Uterus (tissue), 4 donors: ENCODE measurements around the gene C1orf198. TPM values are rescaled to one million over a fixed set of nuclear protein-coding genes. Genes with fewer than 3 reads are reported as not detected.

Source experiments
- DNase-seq, 2 donors: peaks; one replicate each; pipeline ENCODE4 v3.0.0-alpha.2; 2019 to 2020
- H3K27ac ChIP-seq, 2 donors: fragments of 200-600 bp; sonication (generic); 1 replicate in 1 of 2; 2 replicates in 1 of 2; pipeline ENCODE4 v1.5.1; 2016 to 2018
- H3K27me3 ChIP-seq, 2 donors: fragments of 200-600 bp; sonication (generic); one replicate each; pipeline ENCODE4 v1.5.1; 2018 to 2019; ENCODE audit warnings: control low read depth in 1 of 2
- H3K36me3 ChIP-seq, 2 donors: fragments of 200-600 bp; sonication (generic); one replicate each; pipeline ENCODE4 v1.5.1; 2019; ENCODE audit warnings: control low read depth in 1 of 2
- H3K4me1 ChIP-seq, 2 donors: fragments of 200-600 bp; sonication (generic); one replicate each; pipeline ENCODE4 v1.5.1; 2018 to 2019; ENCODE audit warnings: control low read depth in 1 of 2
- H3K4me3 ChIP-seq, 2 donors: fragments of 200-600 bp; sonication (generic); 1 replicate in 1 of 2; 2 replicates in 1 of 2; pipeline ENCODE4 v1.5.1; 2018 to 2019; ENCODE audit warnings: mild to moderate bottlenecking in 1 of 2
- H3K9me3 ChIP-seq, 2 donors: fragments of 200-600 bp; sonication (generic); one replicate each; pipeline ENCODE4 v1.5.1; 2019; ENCODE audit warnings: control low read depth in 1 of 2
- POLR2A ChIP-seq, 2 donors: fragments of 450-650 bp; IDR thresholded peaks; one replicate each; pipeline ENCODE4 v1.6.1; 2016; ENCODE audit warnings: antibody characterized with exemption in 2 of 2, mild to moderate bottlenecking in 1 of 2, moderate library complexity in 1 of 2
- intact Hi-C: fragments of 100-400 bp; cut with DNase I; formaldehyde crosslinking; loops from one replicate; pipeline ENCODE4 v1.15.1; 2023; ENCODE audit warnings: low total_unique reads
- total RNA-seq, 4 donors: library from RNA; depleted of rRNA in 3 of 4; stranded (reverse); fragments of >200 nt in 3 of 4; gene quantifications; one replicate each; pipeline versions ENCODE4 v1.1.0 to v1.2.4, GENCODE V29; 2014 to 2023
- TF ChIP-seq, protein P1 (sequence below), 4 experiments: fragments of 200-600 bp in 2 of 4; fragments of 450-650 bp in 2 of 4; sonication (generic) in 2 of 4; IDR thresholded peaks; one replicate each; pipeline ENCODE4 v1.5.1; 2016 to 2019; ENCODE audit warnings: antibody characterized with exemption in 4 of 4, mild to moderate bottlenecking in 2 of 4, moderate library complexity in 1 of 4
- donor health status: DM: yes; HTN: yes; CAD: no.

C1orf198 gene
- total RNA-seq, 4 donors from 2014 or later = 41.0 to 80.0 (median 60.8) TPM

DNA sequence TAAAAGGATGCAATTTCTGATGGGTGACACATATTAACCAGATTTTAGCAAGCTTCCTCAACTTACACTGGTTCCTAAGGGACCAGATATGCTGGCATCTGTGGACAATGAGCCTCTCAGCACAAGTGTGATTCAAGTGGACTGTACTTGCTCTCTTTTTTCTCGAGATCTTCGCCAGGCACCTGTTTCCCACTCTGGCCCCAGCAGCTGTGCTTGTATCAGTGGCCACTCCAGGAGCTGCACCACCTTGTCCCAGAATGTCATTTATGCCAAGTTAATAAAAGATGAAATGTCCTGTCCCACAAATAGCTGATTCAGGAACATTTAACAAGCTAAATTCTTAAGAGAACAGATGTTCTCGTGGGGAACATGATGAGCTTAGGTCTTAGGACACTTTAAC, 14.6 kb downstream of the C1orf198 start:
- TF ChIP-seq, protein P1, sequence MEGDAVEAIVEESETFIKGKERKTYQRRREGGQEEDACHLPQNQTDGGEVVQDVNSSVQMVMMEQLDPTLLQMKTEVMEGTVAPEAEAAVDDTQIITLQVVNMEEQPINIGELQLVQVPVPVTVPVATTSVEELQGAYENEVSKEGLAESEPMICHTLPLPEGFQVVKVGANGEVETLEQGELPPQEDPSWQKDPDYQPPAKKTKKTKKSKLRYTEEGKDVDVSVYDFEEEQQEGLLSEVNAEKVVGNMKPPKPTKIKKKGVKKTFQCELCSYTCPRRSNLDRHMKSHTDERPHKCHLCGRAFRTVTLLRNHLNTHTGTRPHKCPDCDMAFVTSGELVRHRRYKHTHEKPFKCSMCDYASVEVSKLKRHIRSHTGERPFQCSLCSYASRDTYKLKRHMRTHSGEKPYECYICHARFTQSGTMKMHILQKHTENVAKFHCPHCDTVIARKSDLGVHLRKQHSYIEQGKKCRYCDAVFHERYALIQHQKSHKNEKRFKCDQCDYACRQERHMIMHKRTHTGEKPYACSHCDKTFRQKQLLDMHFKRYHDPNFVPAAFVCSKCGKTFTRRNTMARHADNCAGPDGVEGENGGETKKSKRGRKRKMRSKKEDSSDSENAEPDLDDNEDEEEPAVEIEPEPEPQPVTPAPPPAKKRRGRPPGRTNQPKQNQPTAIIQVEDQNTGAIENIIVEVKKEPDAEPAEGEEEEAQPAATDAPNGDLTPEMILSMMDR (IDR thresholded peaks at IDR 0.05) = no peak
- no peak for TF ChIP-seq POLR2A (IDR thresholded peaks at IDR 0.05)
- H3K4me3 ChIP-seq = no peak overlapping the region
- no peak overlapping the region for H3K27ac ChIP-seq
- no peak for DNase-seq
- H3K36me3 ChIP-seq = no peaks in the 10 kb centered on the region
- no peaks in the 10 kb centered on the region for H3K27me3 ChIP-seq
- intact Hi-C loops = no loop called here
- no peaks in the 10 kb centered on the region for H3K9me3 ChIP-seq
- peaks cover 5 to 27% of the 10 kb centered on the region in 2 donors for H3K4me1 ChIP-seq

DNA sequence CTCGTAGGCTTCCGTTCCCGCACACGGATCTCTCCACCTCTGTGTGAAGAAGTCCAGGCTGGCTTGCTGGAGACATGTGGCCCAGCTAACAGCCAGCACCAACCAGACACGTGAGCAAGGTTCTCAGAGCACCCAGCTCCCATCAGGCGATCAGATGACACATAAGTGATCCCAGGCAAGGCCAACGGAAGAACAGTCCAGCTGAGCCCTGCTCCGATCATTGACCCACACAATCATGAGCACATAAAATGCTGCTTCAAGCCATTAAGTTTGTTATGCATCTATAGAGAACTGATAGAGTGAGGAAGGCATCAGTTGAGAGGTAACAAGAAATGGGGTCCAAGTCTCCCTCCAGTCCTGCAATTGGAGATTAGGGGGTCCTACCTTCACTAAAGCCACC, 15.4 kb downstream of the C1orf198 start:
- no peak for TF ChIP-seq POLR2A (IDR thresholded peaks at IDR 0.05)
- TF ChIP-seq, protein P1 (IDR thresholded peaks at IDR 0.05) = no peak
- H3K9me3 ChIP-seq = no peaks in the 10 kb centered on the region
- DNase-seq = no peak

DNA sequence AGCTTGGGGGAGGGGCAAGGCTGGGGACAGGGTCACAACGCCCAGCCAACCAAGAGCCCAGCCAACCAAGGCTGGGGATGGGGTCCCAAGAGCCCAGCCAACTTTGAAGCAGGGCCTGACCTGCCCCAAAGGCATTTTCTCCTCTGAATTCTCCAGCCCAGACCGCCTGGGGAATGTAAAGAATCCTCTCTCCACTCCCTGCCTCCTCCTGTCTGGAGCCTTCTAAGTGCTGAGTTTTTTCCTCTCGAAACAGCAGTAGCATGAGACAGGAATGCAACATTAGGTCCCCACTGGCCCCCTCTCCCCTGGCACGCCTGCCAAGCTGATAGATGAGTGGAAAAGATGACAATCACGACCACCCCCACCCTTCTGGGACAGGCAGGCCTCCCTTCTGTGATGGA, 17.0 kb downstream of the C1orf198 start:
- Histone ChIP-seq H3K27me3 (no peaks in the 10 kb centered on the region), H3K4me3 (no peak overlapping the region), H3K4me1 (peaks cover 5 to 28% of the 10 kb centered on the region in 2 donors), H3K9me3 (no peaks in the 10 kb centered on the region), H3K27ac (peak overlapping the region; percentile 62 to 90), H3K36me3 (no peaks in the 10 kb centered on the region)
- DNase-seq = no peak
- TF ChIP-seq, protein P1 (IDR thresholded peaks at IDR 0.05) = no peak
- no peak for TF ChIP-seq POLR2A (IDR thresholded peaks at IDR 0.05)
- intact Hi-C loops = no loop called here

More for the DNA sequence above, 15.4 kb downstream of the C1orf198 start:
- no peaks in the 10 kb centered on the region for H3K27me3 ChIP-seq
- H3K36me3 ChIP-seq = no peaks in the 10 kb centered on the region
- H3K4me1 ChIP-seq = peaks cover 5 to 28% of the 10 kb centered on the region in 2 donors
- H3K4me3 ChIP-seq = no peak overlapping the region
- no peak overlapping the region for H3K27ac ChIP-seq
- intact Hi-C loops = no loop called here

DNA sequence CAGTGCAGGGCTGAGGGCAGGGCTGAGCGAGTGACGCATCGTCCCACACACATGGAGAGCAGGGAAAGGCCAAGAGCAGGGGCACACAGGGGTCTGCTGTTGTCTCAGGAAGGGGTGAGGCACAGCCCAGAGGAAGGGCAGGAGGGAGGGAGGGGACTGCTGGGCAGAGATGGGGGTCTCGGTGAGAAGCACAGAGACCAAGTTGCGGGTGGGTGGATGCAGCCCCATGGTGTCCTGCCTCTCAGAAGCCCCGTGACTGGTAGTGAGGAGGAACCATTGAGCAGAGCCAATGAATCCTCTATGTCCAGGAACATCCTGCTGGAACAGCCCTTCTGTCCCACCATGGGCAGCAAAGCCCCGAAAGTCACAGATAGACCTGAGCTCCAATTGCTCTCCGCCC, 17.8 kb downstream of the C1orf198 start:
- Histone ChIP-seq H3K27me3 (no peaks in the 10 kb centered on the region), H3K4me3 (no peak overlapping the region), H3K9me3 (no peaks in the 10 kb centered on the region), H3K4me1 (peaks cover 5 to 28% of the 10 kb centered on the region in 2 donors), H3K36me3 (no peaks in the 10 kb centered on the region), H3K27ac (peak overlapping the region; percentile 77 to 90)
- TF ChIP-seq, protein P1 (IDR thresholded peaks at IDR 0.05) = no peak
- no peak for TF ChIP-seq POLR2A (IDR thresholded peaks at IDR 0.05)
- intact Hi-C loops = no loop called here
- DNase-seq = no peak

DNA sequence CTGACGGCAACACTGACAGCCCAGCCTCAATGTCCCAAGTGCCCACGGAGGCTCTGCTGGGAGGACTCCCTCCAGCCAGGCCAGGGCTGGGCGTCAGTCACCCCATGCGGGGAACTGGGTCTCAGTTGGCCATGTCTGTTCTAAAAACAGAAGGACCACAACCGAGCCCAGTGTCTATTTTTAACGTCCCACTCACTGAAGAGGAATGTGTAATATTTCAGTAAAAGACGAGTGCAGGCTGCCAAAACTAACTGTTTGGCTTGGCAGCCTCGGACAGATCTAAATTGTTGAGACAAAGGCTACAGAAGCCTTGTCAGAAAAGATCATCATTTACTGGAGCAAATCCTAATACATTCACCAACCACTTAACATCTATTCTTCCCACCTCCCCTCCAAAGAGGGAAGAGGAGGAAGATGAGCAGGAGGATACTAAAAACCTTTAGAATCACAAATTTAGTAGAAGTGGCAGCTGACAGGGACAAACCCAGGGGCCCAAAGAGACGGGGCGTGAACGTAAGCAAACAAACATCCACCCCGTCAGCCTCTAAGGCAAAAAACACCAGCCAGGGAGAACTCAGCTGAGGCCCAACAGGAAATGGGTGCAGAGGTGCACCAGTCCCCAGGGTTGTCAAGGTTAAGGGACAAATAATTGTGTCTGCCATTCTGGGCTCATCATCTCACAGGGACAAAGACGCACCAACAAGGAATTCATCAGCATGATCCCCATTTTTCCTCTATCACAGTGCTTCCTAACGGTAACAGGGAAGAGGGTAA, 18.7 kb downstream of the C1orf198 start:
- H3K27me3 ChIP-seq = no peaks in the 10 kb centered on the region
- DNase-seq = peak; percentile 69 to 71
- no peaks in the 10 kb centered on the region for H3K9me3 ChIP-seq
- H3K4me1 ChIP-seq = peaks cover 5 to 28% of the 10 kb centered on the region in 2 donors
- intact Hi-C loops = no loop called here
- peak overlapping the region; percentile 77 to 90 for H3K27ac ChIP-seq
- TF ChIP-seq, protein P1 (IDR thresholded peaks at IDR 0.05) = no peak
- TF ChIP-seq POLR2A (IDR thresholded peaks at IDR 0.05) = no peak
- H3K4me3 ChIP-seq = no peak overlapping the region
- no peaks in the 10 kb centered on the region for H3K36me3 ChIP-seq
